Measurements from ENCODE around the gene MEGF8.

Gene MEGF8

DNA sequence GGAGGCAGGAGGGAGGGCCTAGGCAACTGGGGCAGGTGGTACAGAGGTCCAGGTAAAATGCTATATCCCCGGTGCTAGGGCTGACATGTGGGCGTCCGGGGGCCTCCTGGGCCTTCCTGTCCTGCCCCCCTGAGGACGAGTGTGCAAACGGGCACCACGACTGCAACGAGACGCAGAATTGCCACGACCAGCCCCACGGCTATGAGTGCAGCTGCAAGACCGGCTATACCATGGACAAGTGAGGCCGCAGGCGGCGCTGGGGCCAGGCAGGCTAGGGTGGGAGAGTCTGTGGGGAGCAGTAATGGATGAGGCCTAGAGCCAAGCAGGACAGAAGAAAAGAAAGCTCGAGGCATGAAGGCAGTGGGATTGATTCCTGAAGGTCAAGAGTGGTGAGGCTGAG lies 43.3 kb downstream of the MEGF8 start:
- no peak overlapping the region for H3K4me3 ChIP-seq (ENCODE audit: control insufficient read depth, low read depth, low read length)
- no peak for DNase-seq (ENCODE audit: low read depth)
- TF ChIP-seq, protein P1, sequence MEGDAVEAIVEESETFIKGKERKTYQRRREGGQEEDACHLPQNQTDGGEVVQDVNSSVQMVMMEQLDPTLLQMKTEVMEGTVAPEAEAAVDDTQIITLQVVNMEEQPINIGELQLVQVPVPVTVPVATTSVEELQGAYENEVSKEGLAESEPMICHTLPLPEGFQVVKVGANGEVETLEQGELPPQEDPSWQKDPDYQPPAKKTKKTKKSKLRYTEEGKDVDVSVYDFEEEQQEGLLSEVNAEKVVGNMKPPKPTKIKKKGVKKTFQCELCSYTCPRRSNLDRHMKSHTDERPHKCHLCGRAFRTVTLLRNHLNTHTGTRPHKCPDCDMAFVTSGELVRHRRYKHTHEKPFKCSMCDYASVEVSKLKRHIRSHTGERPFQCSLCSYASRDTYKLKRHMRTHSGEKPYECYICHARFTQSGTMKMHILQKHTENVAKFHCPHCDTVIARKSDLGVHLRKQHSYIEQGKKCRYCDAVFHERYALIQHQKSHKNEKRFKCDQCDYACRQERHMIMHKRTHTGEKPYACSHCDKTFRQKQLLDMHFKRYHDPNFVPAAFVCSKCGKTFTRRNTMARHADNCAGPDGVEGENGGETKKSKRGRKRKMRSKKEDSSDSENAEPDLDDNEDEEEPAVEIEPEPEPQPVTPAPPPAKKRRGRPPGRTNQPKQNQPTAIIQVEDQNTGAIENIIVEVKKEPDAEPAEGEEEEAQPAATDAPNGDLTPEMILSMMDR (conservative IDR thresholded peaks at IDR 0.05; ENCODE audit: control insufficient read depth, insufficient read depth, low read depth, low read length), result no peak

DNA sequence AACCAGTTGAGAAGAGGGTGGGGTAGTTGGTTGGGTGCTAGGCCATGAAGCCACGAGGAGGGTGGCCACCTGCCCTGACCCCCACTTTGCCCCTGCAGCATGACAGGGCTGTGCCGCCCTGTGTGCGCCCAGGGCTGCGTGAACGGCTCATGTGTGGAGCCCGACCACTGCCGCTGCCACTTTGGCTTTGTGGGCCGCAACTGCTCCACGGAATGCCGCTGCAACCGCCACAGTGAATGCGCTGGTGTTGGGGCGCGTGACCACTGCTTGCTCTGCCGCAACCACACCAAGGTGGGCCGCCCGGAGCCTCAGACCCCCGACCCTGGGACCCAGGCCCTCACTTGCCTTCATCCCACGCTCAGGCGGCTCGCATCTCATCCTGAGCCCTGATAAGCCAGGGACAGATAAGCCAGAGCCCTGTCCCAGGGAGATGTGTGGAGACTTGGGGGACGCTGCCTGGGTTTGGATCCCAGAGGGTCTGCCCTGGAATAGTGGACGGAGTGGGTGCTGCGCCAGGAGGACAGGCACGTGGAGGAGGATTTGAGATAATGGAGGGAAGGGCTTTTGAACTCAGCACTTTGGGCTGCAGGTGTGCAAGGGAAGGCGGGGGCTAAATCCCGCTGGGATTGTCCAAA lies 44.1 kb downstream of the MEGF8 start:
- TF ChIP-seq, protein P1 (conservative IDR thresholded peaks at IDR 0.05; ENCODE audit: control insufficient read depth, insufficient read depth, low read depth, low read length), result no peak
- H3K4me3 ChIP-seq (ENCODE audit: control insufficient read depth, low read depth, low read length), result no peak overlapping the region
- DNase-seq (ENCODE audit: low read depth), result no peak

DNA sequence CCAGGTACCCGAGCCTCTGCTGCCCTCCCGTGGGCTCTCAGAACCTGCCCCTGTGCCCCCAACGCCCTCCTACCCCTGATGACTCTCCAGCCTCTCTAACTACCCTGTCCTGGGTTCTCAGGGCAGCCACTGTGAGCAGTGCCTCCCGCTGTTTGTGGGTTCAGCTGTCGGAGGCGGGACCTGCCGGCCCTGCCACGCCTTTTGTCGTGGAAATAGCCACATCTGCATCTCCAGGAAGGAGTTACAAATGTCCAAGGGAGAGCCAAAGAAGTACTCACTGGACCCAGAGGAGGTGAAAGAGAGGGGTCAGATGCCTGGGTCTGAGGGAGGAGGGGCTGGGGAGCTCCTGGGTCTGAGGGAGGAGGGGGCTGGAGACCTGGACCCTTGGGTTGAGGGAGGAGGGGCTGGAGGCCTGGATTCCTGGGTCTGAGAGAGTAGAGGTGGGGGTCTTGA lies 44.7 kb downstream of the MEGF8 start:
- H3K4me3 ChIP-seq (ENCODE audit: control insufficient read depth, low read depth, low read length), result no peak overlapping the region
- TF ChIP-seq, protein P1 (conservative IDR thresholded peaks at IDR 0.05; ENCODE audit: control insufficient read depth, insufficient read depth, low read depth, low read length), result no peak

DNA sequence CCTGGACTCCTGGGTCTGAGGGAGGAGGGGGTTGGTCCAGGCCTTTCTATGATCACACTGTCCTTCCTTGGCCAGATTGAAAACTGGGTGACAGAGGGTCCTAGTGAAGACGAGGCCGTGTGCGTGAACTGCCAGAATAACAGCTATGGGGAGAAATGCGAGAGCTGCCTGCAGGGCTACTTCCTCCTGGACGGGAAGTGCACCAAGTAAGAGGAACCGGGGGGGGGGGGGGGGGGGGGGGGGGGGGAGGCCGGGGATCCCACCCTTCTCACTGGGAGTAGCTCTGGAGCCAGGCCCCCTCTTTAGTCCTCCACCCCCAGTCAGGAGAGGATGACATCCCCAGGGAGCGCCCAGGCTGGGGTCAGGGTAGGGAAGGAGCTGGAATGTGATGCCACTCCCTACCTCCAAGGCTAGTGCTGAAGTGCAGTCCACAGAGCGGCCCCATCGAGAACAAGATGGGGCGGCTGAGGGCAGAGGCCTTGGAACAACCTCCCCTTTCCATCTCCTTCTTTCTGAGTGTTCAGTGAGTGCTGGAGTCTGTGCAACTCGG lies 45.3 kb downstream of the MEGF8 start:
- DNase-seq (ENCODE audit: low read depth), result no peak
- TF ChIP-seq, protein P1 (conservative IDR thresholded peaks at IDR 0.05; ENCODE audit: control insufficient read depth, insufficient read depth, low read depth, low read length), result no peak

More for the DNA sequence above, 44.7 kb downstream of the MEGF8 start:
- no peak for DNase-seq (ENCODE audit: low read depth)

DNA sequence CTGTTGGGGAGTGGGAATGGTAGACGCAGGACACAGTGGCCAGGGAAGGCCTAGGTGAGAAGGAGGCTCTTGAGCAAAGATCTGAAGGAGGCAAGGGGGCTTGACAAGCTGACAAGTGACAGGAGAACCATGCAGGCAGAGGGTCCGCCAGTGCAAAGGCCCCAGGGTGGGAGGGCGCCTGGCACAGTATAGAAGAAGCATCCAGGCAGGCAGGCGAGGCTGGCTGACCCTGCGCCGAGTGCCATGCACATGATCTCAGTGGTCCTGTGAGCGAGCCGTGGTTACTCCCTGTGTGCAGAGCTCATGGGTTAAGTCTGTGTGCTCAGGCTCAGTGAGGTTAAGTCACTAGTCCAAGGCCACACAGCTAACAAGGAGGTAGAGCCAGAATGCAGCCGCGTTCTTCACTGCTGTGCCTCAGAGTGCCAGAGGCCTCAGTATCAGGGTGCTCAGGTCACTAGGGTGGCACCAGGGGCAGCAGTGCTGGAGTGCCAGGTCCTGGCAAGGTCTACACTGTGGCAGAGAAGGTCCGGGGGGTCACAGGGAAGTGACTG lies 49.5 kb downstream of the MEGF8 start:
- no peak overlapping the region for H3K4me3 ChIP-seq (ENCODE audit: control insufficient read depth, low read depth, low read length)
- TF ChIP-seq, protein P1 (conservative IDR thresholded peaks at IDR 0.05; ENCODE audit: control insufficient read depth, insufficient read depth, low read depth, low read length), result no peak
- no peak for DNase-seq (ENCODE audit: low read depth)

More for the DNA sequence above, 45.3 kb downstream of the MEGF8 start:
- H3K4me3 ChIP-seq (ENCODE audit: control insufficient read depth, low read depth, low read length), result no peak overlapping the region

DNA sequence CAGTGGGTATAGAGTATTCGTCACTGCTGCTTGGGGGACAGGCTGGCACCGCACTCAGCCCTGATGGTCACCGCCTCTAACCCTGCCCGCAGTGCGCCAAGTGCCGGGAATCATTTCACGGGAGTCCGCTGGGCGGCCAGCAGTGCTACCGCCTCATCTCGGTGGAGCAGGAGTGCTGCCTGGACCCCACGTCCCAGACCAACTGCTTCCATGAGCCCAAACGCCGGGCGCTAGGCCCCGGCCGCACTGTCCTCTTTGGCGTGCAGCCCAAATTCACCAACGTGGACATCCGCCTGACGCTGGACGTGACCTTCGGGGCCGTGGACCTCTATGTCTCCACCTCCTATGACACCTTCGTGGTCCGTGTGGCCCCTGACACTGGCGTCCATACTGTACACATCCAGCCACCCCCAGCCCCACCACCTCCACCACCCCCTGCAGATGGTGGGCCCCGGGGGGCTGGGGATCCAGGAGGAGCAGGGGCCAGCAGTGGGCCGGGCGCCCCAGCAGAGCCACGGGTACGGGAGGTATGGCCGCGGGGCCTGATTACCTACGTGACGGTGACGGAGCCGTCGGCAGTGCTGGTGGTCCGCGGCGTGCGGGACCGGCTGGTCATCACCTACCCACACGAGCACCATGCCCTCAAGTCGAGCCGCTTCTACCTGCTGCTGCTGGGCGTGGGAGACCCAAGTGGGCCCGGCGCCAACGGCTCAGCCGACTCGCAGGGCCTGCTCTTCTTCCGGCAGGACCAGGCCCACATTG lies 50.2 kb downstream of the MEGF8 start:
- TF ChIP-seq, protein P1 (conservative IDR thresholded peaks at IDR 0.05; ENCODE audit: control insufficient read depth, insufficient read depth, low read depth, low read length), result no peak
- H3K4me3 ChIP-seq (ENCODE audit: control insufficient read depth, low read depth, low read length), result no peak overlapping the region

More for the DNA sequence above, 50.2 kb downstream of the MEGF8 start:
- no peak for DNase-seq (ENCODE audit: low read depth)
